Gastrocnemius medialis (tissue), 4 donors: ENCODE data around the gene MED12L.

Source experiments
- POLR2A ChIP-seq, 2 donors: fragments of 450-650 bp; IDR thresholded peaks; one replicate each; pipeline ENCODE4 v1.6.1; 2017; ENCODE audit warnings: antibody characterized with exemption in 2 of 2, mild to moderate bottlenecking in 2 of 2, moderate library complexity in 2 of 2
- TF ChIP-seq, protein P1 (sequence below), 5 experiments: fragments of 450-650 bp in 3 of 5; fragments of 200-600 bp in 2 of 5; sonication (generic) in 2 of 5; IDR thresholded peaks in 4 of 5; conservative IDR thresholded peaks in 1 of 5; 1 replicate in 4 of 5; 2 replicates in 1 of 5; pipeline ENCODE4 v1.5.1; 2016 to 2019; ENCODE audit warnings: antibody characterized with exemption in 5 of 5, mild to moderate bottlenecking in 3 of 5, moderate library complexity in 3 of 5

DNA sequence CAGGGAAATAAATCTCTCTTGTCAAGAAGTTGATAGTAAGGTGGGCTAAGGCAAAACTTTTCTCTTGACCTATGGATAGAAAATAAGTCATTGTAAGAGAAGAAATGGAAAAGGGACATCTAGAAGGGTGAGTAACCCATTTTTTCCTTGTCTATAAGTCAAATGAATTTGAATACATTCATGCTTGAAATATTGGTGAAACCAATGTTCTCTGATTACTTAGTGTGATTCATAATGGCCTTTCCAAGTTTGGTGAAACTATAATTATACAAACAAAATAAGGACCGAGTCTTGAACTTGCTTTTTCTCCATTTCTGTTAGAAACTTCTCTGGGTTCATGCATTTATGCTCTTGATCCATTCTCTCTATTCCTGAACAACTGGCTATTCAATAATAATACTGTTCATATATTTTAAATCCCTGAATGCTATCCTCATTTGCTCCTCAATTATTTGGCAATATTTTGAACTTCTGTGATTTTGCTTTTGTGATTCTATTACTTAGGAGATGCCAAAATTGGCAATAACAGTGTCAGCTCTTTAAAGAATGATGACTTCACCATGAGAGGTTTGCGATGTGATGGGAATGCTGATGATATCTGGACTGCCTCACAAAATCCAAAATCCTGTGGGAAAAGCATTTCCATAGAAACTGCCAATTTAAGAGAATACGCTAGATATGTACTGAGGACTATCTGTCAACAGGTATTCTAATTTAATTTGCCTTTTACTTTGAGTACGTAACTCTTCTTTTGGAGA, 286.8 kb downstream of the MED12L start:
- TF ChIP-seq, protein P1, sequence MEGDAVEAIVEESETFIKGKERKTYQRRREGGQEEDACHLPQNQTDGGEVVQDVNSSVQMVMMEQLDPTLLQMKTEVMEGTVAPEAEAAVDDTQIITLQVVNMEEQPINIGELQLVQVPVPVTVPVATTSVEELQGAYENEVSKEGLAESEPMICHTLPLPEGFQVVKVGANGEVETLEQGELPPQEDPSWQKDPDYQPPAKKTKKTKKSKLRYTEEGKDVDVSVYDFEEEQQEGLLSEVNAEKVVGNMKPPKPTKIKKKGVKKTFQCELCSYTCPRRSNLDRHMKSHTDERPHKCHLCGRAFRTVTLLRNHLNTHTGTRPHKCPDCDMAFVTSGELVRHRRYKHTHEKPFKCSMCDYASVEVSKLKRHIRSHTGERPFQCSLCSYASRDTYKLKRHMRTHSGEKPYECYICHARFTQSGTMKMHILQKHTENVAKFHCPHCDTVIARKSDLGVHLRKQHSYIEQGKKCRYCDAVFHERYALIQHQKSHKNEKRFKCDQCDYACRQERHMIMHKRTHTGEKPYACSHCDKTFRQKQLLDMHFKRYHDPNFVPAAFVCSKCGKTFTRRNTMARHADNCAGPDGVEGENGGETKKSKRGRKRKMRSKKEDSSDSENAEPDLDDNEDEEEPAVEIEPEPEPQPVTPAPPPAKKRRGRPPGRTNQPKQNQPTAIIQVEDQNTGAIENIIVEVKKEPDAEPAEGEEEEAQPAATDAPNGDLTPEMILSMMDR (IDR thresholded peaks at IDR 0.05 in 4 of 5, conservative IDR thresholded peaks at IDR 0.05 in 1 of 5) = no peak
- no peak for TF ChIP-seq POLR2A (IDR thresholded peaks at IDR 0.05)
